ENCODE data around the gene COMP.

The COMP gene

GRCh38 chr19:18768997-18769891, 21.9 kb downstream of the COMP start:
- DNase-seq, result no peak

GRCh38 chr19:18768046-18768771, 22.9 kb downstream of the COMP start:
- DNase-seq, result no peak

GRCh38 chr19:18765224-18765623, 25.9 kb downstream of the COMP start:
- DNase-seq, result no peak

- no peak for DNase-seq
Observed at GRCh38 chr19:18764591-18765051, 26.5 kb downstream of the COMP start.

- DNase-seq, result no peak
Observed at GRCh38 chr19:18763674-18764590, 27.2 kb downstream of the COMP start.

GRCh38 chr19:18762125-18763023, 28.7 kb downstream of the COMP start:
- DNase-seq, result no peak

- DNase-seq, result no peak
Observed at GRCh38 chr19:18761531-18762110, 29.5 kb downstream of the COMP start.

GRCh38 chr19:18760440-18761383, 30.4 kb downstream of the COMP start:
- no peak for DNase-seq

GRCh38 chr19:18759995-18760426, 31.1 kb downstream of the COMP start:
- DNase-seq, result no peak

- DNase-seq, result no peak
Observed at GRCh38 chr19:18759304-18759994, 31.7 kb downstream of the COMP start.

- DNase-seq, result no peak
Observed at GRCh38 chr19:18756896-18757295, 34.2 kb downstream of the COMP start.

- DNase-seq, result no peak
Observed at GRCh38 chr19:18754501-18754900, 36.6 kb downstream of the COMP start.

GRCh38 chr19:18751571-18751970, 39.5 kb downstream of the COMP start:
- no peak for DNase-seq

GRCh38 chr19:18750295-18750970, 40.7 kb downstream of the COMP start:
- no peak for DNase-seq

GRCh38 chr19:18749362-18750231, 41.5 kb downstream of the COMP start:
- DNase-seq, result no peak

- no peak for DNase-seq
Observed at GRCh38 chr19:18746401-18747325, 44.4 kb downstream of the COMP start.

- no peak for DNase-seq
Observed at GRCh38 chr19:18745931-18746330, 45.2 kb downstream of the COMP start.

All from activated T-cell treated with anti-CD3 and anti-CD28 coated beads, Interleukin-2, amount 50 U/mL, for 48 hours (primary cell).